ENCODE data around the gene HK3. TPM values are rescaled to one million over a fixed set of nuclear protein-coding genes. Genes with fewer than 3 reads are reported as not detected.

The HK3 gene
- total RNA-seq, 1 donor from 2014 or later: not detected

GRCh38 chr5:176888016-176888864 is 10.9 kb downstream of the HK3 start:
- Histone ChIP-seq H3F3A (ENCODE audit: low read depth) (peaks cover 12% of the 10 kb centered on the region), H3K27ac (no peak overlapping the region), H3K9ac (no peak overlapping the region), H3K4me1 (peaks cover 11% of the 10 kb centered on the region), H2AFZ (replicated peaks) (no peak overlapping the region), H3K36me3 (no peaks in the 10 kb centered on the region), H3K27me3 (no peaks in the 10 kb centered on the region), H3K79me2 (ENCODE audit: low read depth) (no peaks in the 10 kb centered on the region), H3K4me2 (no peak overlapping the region), H4K20me1 (ENCODE audit: low read depth) (no peaks in the 10 kb centered on the region), H3K9me3 (ENCODE audit: low read depth) (no peaks in the 10 kb centered on the region), H3K4me3 (no peak overlapping the region)
- H3K27ac Mint-ChIP-seq: peak overlapping the region; percentile 68
- peaks cover 22% of the 10 kb centered on the region for H3K4me1 Mint-ChIP-seq
- peak overlapping the region; percentile 8 for H3K4me3 Mint-ChIP-seq
- peaks cover 32% of the 10 kb centered on the region for H3K27me3 Mint-ChIP-seq (ENCODE audit: insufficient read depth, low read depth)
- H3K36me3 Mint-ChIP-seq: no peaks in the 10 kb centered on the region
- H3K9me3 Mint-ChIP-seq: no peaks in the 10 kb centered on the region
- TF ChIP-seq EZH2phosphoT487 (IDR thresholded peaks at IDR 0.05): no peak
- TF ChIP-seq CTCF (IDR thresholded peaks at IDR 0.05): no peak
- no peak for TF ChIP-seq EZH2 (IDR thresholded peaks at IDR 0.05)
- no peak for DNase-seq (ENCODE audit: low spot score)

DNA sequence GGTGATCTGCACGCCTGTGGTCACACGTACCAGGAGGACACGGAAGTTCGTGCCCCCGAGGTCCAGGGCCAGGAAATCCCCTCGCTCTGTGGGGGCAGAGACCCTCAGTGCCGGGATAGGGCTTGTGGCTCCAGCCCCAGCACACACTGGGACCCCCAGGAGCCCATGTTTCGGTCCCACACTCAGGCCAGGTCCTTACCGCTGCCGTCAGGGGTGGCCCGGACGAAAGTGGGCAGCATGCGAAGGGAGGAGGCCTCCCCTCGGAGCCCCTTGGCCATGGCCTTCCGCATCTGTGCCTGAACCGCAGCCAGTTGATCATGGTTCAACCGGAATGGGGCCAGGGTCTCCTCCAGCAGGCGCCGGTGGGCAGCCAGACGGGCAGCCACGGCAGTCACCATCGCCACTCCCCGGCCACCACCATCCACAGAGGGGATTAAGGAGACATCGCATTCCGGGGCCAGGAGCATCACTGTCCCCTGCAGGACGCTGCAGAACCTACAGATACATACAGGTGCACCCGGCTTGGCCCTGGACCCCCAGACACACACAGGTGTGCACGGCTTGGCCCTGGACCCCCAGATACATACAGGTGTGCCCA is 11.8 kb downstream of the HK3 start:
- Histone ChIP-seq H3K79me2 (ENCODE audit: low read depth) (no peaks in the 10 kb centered on the region), H3F3A (ENCODE audit: low read depth) (peaks cover 12% of the 10 kb centered on the region), H3K36me3 (no peaks in the 10 kb centered on the region), H3K9me3 (ENCODE audit: low read depth) (no peaks in the 10 kb centered on the region), H3K27me3 (no peaks in the 10 kb centered on the region), H2AFZ (replicated peaks) (no peak overlapping the region), H4K20me1 (ENCODE audit: low read depth) (no peaks in the 10 kb centered on the region), H3K27ac (no peak overlapping the region), H3K9ac (no peak overlapping the region), H3K4me1 (peaks cover 11% of the 10 kb centered on the region), H3K4me2 (no peak overlapping the region), H3K4me3 (no peak overlapping the region)
- no peaks in the 10 kb centered on the region for H3K9me3 Mint-ChIP-seq
- TF ChIP-seq CTCF (IDR thresholded peaks at IDR 0.05): no peak
- no peak for TF ChIP-seq EZH2 (IDR thresholded peaks at IDR 0.05)
- no peak for TF ChIP-seq EZH2phosphoT487 (IDR thresholded peaks at IDR 0.05)
- DNase-seq (ENCODE audit: low spot score): no peak
- H3K4me3 Mint-ChIP-seq: no peak overlapping the region
- H3K36me3 Mint-ChIP-seq: no peaks in the 10 kb centered on the region
- H3K4me1 Mint-ChIP-seq: peaks cover 30% of the 10 kb centered on the region
- no peak overlapping the region for H3K27ac Mint-ChIP-seq
- peaks cover 33% of the 10 kb centered on the region for H3K27me3 Mint-ChIP-seq (ENCODE audit: insufficient read depth, low read depth)

DNA sequence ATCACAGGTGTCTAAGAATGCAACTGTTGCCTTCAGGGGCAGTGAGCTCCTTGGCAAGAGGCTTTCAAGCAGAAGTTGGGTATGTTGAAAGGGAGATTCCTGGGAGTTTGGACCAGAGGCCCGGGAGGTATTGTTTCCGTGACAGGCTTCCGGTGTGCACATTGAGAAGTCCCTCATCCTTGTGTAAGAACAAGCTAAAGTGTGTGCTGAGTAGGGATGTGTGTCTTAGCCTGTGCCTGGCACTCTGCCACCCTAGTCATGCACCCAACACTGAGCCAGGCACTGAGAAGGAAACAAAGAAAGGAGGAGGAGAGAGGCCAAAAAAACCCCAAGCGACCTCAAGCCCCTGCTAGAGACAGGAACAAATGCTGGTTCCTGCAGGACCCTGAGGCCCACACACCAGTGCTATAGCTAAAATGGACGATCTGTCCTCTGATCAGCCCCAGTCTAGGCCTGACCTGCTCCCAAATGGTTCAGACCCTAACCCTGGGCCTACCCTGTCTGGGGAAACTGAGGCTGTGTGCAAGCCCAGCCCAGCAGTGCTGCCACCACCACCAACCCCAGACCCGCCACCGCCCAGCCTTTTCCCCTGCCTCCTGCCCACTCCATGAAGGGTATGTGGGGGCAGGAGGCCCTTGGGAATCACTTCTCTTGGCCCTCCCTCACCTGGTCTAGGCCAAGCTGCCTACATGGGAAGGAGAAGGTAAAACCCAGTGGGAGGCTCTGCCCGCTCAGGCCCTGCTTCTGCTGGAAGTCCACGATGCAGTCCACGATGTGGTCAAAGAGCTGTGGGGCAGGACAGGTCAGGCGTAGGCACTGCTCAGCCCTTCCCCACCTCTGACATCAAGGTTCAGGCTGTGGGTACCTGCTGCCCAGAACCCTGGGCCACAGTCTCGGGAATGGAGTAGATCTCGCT is 12.6 kb downstream of the HK3 start:
- Histone ChIP-seq H3K79me2 (ENCODE audit: low read depth) (no peaks in the 10 kb centered on the region), H3F3A (ENCODE audit: low read depth) (peaks cover 12% of the 10 kb centered on the region), H3K36me3 (no peaks in the 10 kb centered on the region), H3K27ac (no peak overlapping the region), H3K9ac (no peak overlapping the region), H3K4me3 (no peak overlapping the region), H3K9me3 (ENCODE audit: low read depth) (no peaks in the 10 kb centered on the region), H2AFZ (replicated peaks) (no peak overlapping the region), H4K20me1 (ENCODE audit: low read depth) (no peaks in the 10 kb centered on the region), H3K4me1 (peaks cover 11% of the 10 kb centered on the region), H3K27me3 (no peaks in the 10 kb centered on the region), H3K4me2 (no peak overlapping the region)
- peaks cover 36% of the 10 kb centered on the region for H3K27me3 Mint-ChIP-seq (ENCODE audit: insufficient read depth, low read depth)
- no peaks in the 10 kb centered on the region for H3K36me3 Mint-ChIP-seq
- TF ChIP-seq CTCF (IDR thresholded peaks at IDR 0.05): no peak
- TF ChIP-seq EZH2phosphoT487 (IDR thresholded peaks at IDR 0.05): no peak
- TF ChIP-seq EZH2 (IDR thresholded peaks at IDR 0.05): no peak
- no peak for DNase-seq (ENCODE audit: low spot score)
- no peaks in the 10 kb centered on the region for H3K9me3 Mint-ChIP-seq
- peaks cover 34% of the 10 kb centered on the region for H3K4me1 Mint-ChIP-seq
- no peak overlapping the region for H3K4me3 Mint-ChIP-seq
- no peak overlapping the region for H3K27ac Mint-ChIP-seq

Data from neural progenitor cell (in vitro differentiated cells).